Stomach (tissue), 4 donors: ENCODE data around the gene C1GALT1.
"Not testable (repeated sequence)": the region's sequence is repeated elsewhere in the genome, so short reads cannot be mapped to it uniquely, and the experiment has no call there.

ENCODE experiments used
- POLR2A ChIP-seq, 4 donors: fragments of 450-650 bp; IDR thresholded peaks; one replicate each; pipeline ENCODE4 v1.6.1; 2016; ENCODE audit warnings: antibody characterized with exemption in 4 of 4, control low read depth in 2 of 4, mild to moderate bottlenecking in 1 of 4, moderate library complexity in 1 of 4
- POLR2AphosphoS5 ChIP-seq, 3 donors: sonication (generic); formaldehyde crosslinking; IDR thresholded peaks; one replicate each; pipeline ENCODE4 v1.6.1; 2016; ENCODE audit warnings: antibody characterized with exemption in 3 of 3
- TF ChIP-seq, protein P1 (sequence below), 7 experiments: fragments of 450-650 bp in 4 of 7; fragments of 200-600 bp in 3 of 7; sonication (generic) in 3 of 7; IDR thresholded peaks; one replicate each; pipeline ENCODE4 v1.5.1; 2016 to 2019; ENCODE audit warnings: antibody characterized with exemption in 7 of 7, control low read depth in 2 of 7, mild to moderate bottlenecking in 1 of 7

GRCh38 chr7:7245233-7245632 is 62.9 kb downstream of the C1GALT1 start:
- TF ChIP-seq, protein P1, sequence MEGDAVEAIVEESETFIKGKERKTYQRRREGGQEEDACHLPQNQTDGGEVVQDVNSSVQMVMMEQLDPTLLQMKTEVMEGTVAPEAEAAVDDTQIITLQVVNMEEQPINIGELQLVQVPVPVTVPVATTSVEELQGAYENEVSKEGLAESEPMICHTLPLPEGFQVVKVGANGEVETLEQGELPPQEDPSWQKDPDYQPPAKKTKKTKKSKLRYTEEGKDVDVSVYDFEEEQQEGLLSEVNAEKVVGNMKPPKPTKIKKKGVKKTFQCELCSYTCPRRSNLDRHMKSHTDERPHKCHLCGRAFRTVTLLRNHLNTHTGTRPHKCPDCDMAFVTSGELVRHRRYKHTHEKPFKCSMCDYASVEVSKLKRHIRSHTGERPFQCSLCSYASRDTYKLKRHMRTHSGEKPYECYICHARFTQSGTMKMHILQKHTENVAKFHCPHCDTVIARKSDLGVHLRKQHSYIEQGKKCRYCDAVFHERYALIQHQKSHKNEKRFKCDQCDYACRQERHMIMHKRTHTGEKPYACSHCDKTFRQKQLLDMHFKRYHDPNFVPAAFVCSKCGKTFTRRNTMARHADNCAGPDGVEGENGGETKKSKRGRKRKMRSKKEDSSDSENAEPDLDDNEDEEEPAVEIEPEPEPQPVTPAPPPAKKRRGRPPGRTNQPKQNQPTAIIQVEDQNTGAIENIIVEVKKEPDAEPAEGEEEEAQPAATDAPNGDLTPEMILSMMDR (IDR thresholded peaks at IDR 0.05): not testable (repeated sequence)
- not testable (repeated sequence) for TF ChIP-seq POLR2A, POLR2AphosphoS5 (IDR thresholded peaks at IDR 0.05)
